HTERT RPE-1 (cell line): ENCODE results near the gene HOXD10.

Experiments used
- in situ Hi-C: fragments of 300-500 bp; cut with MboI; formaldehyde crosslinking; loops from 4 replicates; pipeline ENCODE4 v1.14.3; 2020; ENCODE audit warnings: low sequenced_read_pairs

The HOXD10 gene

GRCh38 chr2:176118601-176119339 is 2.2 kb downstream of the HOXD10 start:
- in situ Hi-C loops: no loop called here

GRCh38 chr2:176120364-176121189 is 4.0 kb downstream of the HOXD10 start:
- in situ Hi-C loops: no loop called here

GRCh38 chr2:176121190-176122051 is 4.8 kb downstream of the HOXD10 start:
- in situ Hi-C loops: no loop called here

- in situ Hi-C loops: no loop called here
Observed at GRCh38 chr2:176122052-176122682, 5.6 kb downstream of the HOXD10 start.

- in situ Hi-C loops: no loop called here
Observed at GRCh38 chr2:176122683-176123410, 6.3 kb downstream of the HOXD10 start, which contains the start of gene HOXD9. Gene HOXD9 (plus strand): TSS chr2:176122719. CDS start chr2:176122769, 50 bp downstream.

- in situ Hi-C loops: no loop called here
Observed at GRCh38 chr2:176123411-176124109, 7.0 kb downstream of the HOXD10 start.

GRCh38 chr2:176124110-176124946 is 7.8 kb downstream of the HOXD10 start:
- in situ Hi-C loops: no loop called here

- in situ Hi-C loops: loop anchor here (25.0 kb wide), 1 partner anchor 512 kb away; no protein-coding TSS in a partner anchor
Observed at GRCh38 chr2:176124947-176125771, 8.6 kb downstream of the HOXD10 start.

- in situ Hi-C loops: loop anchor here (25.0 kb wide), 1 partner anchor 512 kb away; no protein-coding TSS in a partner anchor
Observed at GRCh38 chr2:176125772-176126054, 9.1 kb downstream of the HOXD10 start.

GRCh38 chr2:176126929-176127773 is 10.6 kb downstream of the HOXD10 start:
- in situ Hi-C loops: loop anchor here (25.0 kb wide), 1 partner anchor 510 kb away; no protein-coding TSS in a partner anchor

- in situ Hi-C loops: loop anchor here (25.0 kb wide), 1 partner anchor 510 kb away; no protein-coding TSS in a partner anchor
Observed at GRCh38 chr2:176127774-176128072, 11.1 kb downstream of the HOXD10 start.

- in situ Hi-C loops: loop anchor here (25.0 kb wide), 1 partner anchor 509 kb away; no protein-coding TSS in a partner anchor
Observed at GRCh38 chr2:176128172-176128981, 11.8 kb downstream of the HOXD10 start.

GRCh38 chr2:176128982-176129796 is 12.6 kb downstream of the HOXD10 start, which contains the start of gene HOXD8:
Gene HOXD8 (plus strand): TSS chr2:176129705. CDS start chr2:176130367, 662 bp downstream.
- in situ Hi-C loops: loop anchor here (25.0 kb wide), 1 partner anchor 508 kb away; no protein-coding TSS in a partner anchor

GRCh38 chr2:176129813-176130146 is 13.2 kb downstream of the HOXD10 start:
- in situ Hi-C loops: loop anchor here (25.0 kb wide), 1 partner anchor 508 kb away; no protein-coding TSS in a partner anchor
